HepG2 (cell line): ENCODE data around the gene CRHR1. TPM values are rescaled to one million over a fixed set of nuclear protein-coding genes. Genes with fewer than 3 reads are reported as not detected.

Experiments used
- ATM ChIP-seq: fragments of 450-650 bp; IDR thresholded peaks from 2 replicates; pipeline ENCODE4 v1.7.1; 2017; ENCODE audit warnings: mild to moderate bottlenecking, borderline replicate concordance
- CREB3 ChIP-seq: sonication (generic); formaldehyde crosslinking; IDR thresholded peaks from 2 replicates; pipeline ENCODE4 v1.5.0; 2020; ENCODE audit warnings: missing genetic modification reagents
- FOXM1 ChIP-seq: sonication (generic); formaldehyde crosslinking; IDR thresholded peaks from 2 replicates; pipeline ENCODE4 v1.5.0; 2020; ENCODE audit warnings: missing genetic modification reagents
- FOXO1 ChIP-seq: sonication (generic); formaldehyde crosslinking; IDR thresholded peaks from 2 replicates; pipeline ENCODE4 v1.4.0; 2020; ENCODE audit warnings: missing genetic modification reagents
- HNRNPL ChIP-seq: fragments of 200-400 bp; formaldehyde crosslinking; IDR thresholded peaks from 2 replicates; pipeline ENCODE4 v1.6.1; 2017; ENCODE audit warnings: mild to moderate bottlenecking, low read depth, low read length
- HNRNPLL ChIP-seq: fragments of 200-400 bp; formaldehyde crosslinking; IDR thresholded peaks from 2 replicates; pipeline ENCODE4 v1.6.1; 2017; ENCODE audit warnings: mild to moderate bottlenecking, low read depth, low read length; ENCODE audit not compliant: poor library complexity, severe bottlenecking
- ISX ChIP-seq: sonication (generic); formaldehyde crosslinking; conservative IDR thresholded peaks from 2 replicates; pipeline ENCODE4 v1.5.0; 2020; ENCODE audit warnings: missing genetic modification reagents
- NAIF1 ChIP-seq: sonication (generic); formaldehyde crosslinking; IDR thresholded peaks from 2 replicates; pipeline ENCODE4 v1.5.0; 2020; ENCODE audit warnings: mild to moderate bottlenecking, missing genetic modification reagents, borderline replicate concordance
- NRL ChIP-seq: sonication (generic); formaldehyde crosslinking; IDR thresholded peaks from 2 replicates; pipeline ENCODE4 v1.5.0; 2020; ENCODE audit warnings: missing genetic modification reagents, mild to moderate bottlenecking, moderate library complexity, borderline replicate concordance
- PCBP1 ChIP-seq: fragments of 200-400 bp; formaldehyde crosslinking; IDR thresholded peaks from 2 replicates; pipeline ENCODE4 v1.6.1; 2017; ENCODE audit warnings: mild to moderate bottlenecking, low read depth, low read length, borderline replicate concordance
- SMAD9 ChIP-seq: sonication (generic); formaldehyde crosslinking; IDR thresholded peaks from 2 replicates; pipeline ENCODE4 v1.5.1; 2020; ENCODE audit warnings: mild to moderate bottlenecking, missing genetic modification reagents
- SP140L ChIP-seq: sonication (generic); formaldehyde crosslinking; IDR thresholded peaks from 2 replicates; pipeline ENCODE4 v1.4.0; 2020; ENCODE audit warnings: missing genetic modification reagents, borderline replicate concordance
- SPEN ChIP-seq: sonication (generic); formaldehyde crosslinking; IDR thresholded peaks from 2 replicates; pipeline ENCODE4 v1.5.1; 2020; ENCODE audit warnings: low read depth, mild to moderate bottlenecking, missing genetic modification reagents
- TARDBP ChIP-seq: sonication (generic); formaldehyde crosslinking; IDR thresholded peaks from 2 replicates; pipeline ENCODE4 v1.8.0; 2022; ENCODE audit warnings: mild to moderate bottlenecking, missing genetic modification reagents
- TGIF2 ChIP-seq: IDR thresholded peaks from 2 replicates; pipeline ENCODE4 v1.6.1; 2016; ENCODE audit warnings: control low read depth, missing compliant biosample characterization
- ZC3H13 ChIP-seq: sonication (generic); formaldehyde crosslinking; IDR thresholded peaks from 2 replicates; pipeline ENCODE4 v1.8.1; 2023; ENCODE audit warnings: mild to moderate bottlenecking, missing genetic modification reagents, moderate library complexity
- ZFP37 ChIP-seq: sonication (generic); formaldehyde crosslinking; IDR thresholded peaks from 2 replicates; pipeline ENCODE4 v1.4.0; 2020; ENCODE audit warnings: missing genetic modification reagents, borderline replicate concordance
- ZKSCAN1 ChIP-seq: fragments of 150-350 bp; IDR thresholded peaks from 2 replicates; pipeline ENCODE4 v1.6.1; 2014; ENCODE audit warnings: low read length
- ZNF12 ChIP-seq: sonication (generic); formaldehyde crosslinking; IDR thresholded peaks from 2 replicates; pipeline ENCODE4 v1.5.0; 2020; ENCODE audit warnings: missing genetic modification reagents
- ZNF292 ChIP-seq: sonication (generic); formaldehyde crosslinking; IDR thresholded peaks from 2 replicates; pipeline ENCODE4 v1.8.1; 2022; ENCODE audit warnings: mild to moderate bottlenecking, low read depth, missing genetic modification reagents, borderline replicate concordance
- ZNF850 ChIP-seq: sonication (generic); formaldehyde crosslinking; conservative IDR thresholded peaks from 2 replicates; pipeline ENCODE4 v1.9.0; 2021; ENCODE audit warnings: mild to moderate bottlenecking, missing genetic modification reagents
- polyA plus RNA-seq, 8 experiments: library from polyadenylated mRNA; depleted of rRNA in 3 of 8; stranded (reverse) in 7 of 8; unstranded in 1 of 8; fragments of >200 nt; fragmentation: Illumina TruSeq in 4 of 8; extraction: Trizol in 4 of 8; gene quantifications; 2 replicates each; pipeline versions ENCODE4 v1.2.1 to v1.2.3, GENCODE V29; 2011 to 2016; ENCODE audit warnings: low read depth in 4 of 8, missing spikeins in 1 of 8, mixed read lengths in 1 of 8; ENCODE audit not compliant: insufficient read depth in 1 of 8
- total RNA-seq, 5 experiments: library from RNA; depleted of rRNA; stranded (reverse); fragments of >200 nt; fragmentation: Illumina TruSeq; extraction: Trizol; gene quantifications; 2 replicates each; pipeline ENCODE4 v1.2.3, GENCODE V29; 2016; ENCODE audit warnings: low read depth in 1 of 5
- TF ChIP-seq, protein P1 (sequence below): sonication (generic); formaldehyde crosslinking; IDR thresholded peaks from 2 replicates; pipeline ENCODE4 v1.4.0; 2020; ENCODE audit warnings: mild to moderate bottlenecking, low read depth, missing genetic modification reagents
- TF ChIP-seq, protein P2 (sequence below): sonication (generic); formaldehyde crosslinking; IDR thresholded peaks from 2 replicates; pipeline ENCODE4 v1.5.0; 2020; ENCODE audit warnings: missing genetic modification reagents
- TF ChIP-seq, protein P3 (sequence below): sonication (generic); formaldehyde crosslinking; IDR thresholded peaks from 2 replicates; pipeline ENCODE4 v1.4.0; 2020; ENCODE audit warnings: mild to moderate bottlenecking, missing genetic modification reagents

The CRHR1 gene
- total and polyA plus RNA-seq, 2 of the 13 experiments (the other 11 are each of a cell fraction or from before 2014, with no cell fraction given), result not detected

- TF ChIP-seq, protein P1, sequence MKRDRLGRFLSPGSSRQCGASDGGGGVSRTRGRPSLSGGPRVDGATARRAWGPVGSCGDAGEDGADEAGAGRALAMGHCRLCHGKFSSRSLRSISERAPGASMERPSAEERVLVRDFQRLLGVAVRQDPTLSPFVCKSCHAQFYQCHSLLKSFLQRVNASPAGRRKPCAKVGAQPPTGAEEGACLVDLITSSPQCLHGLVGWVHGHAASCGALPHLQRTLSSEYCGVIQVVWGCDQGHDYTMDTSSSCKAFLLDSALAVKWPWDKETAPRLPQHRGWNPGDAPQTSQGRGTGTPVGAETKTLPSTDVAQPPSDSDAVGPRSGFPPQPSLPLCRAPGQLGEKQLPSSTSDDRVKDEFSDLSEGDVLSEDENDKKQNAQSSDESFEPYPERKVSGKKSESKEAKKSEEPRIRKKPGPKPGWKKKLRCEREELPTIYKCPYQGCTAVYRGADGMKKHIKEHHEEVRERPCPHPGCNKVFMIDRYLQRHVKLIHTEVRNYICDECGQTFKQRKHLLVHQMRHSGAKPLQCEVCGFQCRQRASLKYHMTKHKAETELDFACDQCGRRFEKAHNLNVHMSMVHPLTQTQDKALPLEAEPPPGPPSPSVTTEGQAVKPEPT, result peak; percentile 89; the same call in 1 of the 2 replicates
- TF ChIP-seq HNRNPL (no peak), CREB3 (CRISPR knock-in tag) (peak; percentile 95; the same call in 1 of the 2 replicates), ISX (CRISPR knock-in tag) (0 out of 2 replicates have a peak, but pooled peaks have one; percentile 74), ZNF850 (CRISPR knock-in tag) (no peak), ATM (no peak), PCBP1 (no peak), NRL (CRISPR knock-in tag) (no peak), FOXM1 (CRISPR knock-in tag) (no peak), ZKSCAN1 (no peak), NAIF1 (no peak), SPEN (no peak), ZC3H13 (CRISPR knock-in tag) (no peak), ZNF292 (CRISPR knock-in tag) (no peak), HNRNPLL (no peak), FOXO1 (CRISPR knock-in tag) (no peak), SMAD9 (CRISPR knock-in tag) (no peak), TGIF2 (CRISPR knock-in tag) (peak; percentile 79), TARDBP (CRISPR knock-in tag) (no peak), SP140L (CRISPR knock-in tag) (peak; percentile 95; the same call in 1 of the 2 replicates), ZNF12 (peak; percentile 63; the same call in 1 of the 2 replicates), ZFP37 (peak; percentile 92; the same call in 1 of the 2 replicates)
- TF ChIP-seq, protein P2, sequence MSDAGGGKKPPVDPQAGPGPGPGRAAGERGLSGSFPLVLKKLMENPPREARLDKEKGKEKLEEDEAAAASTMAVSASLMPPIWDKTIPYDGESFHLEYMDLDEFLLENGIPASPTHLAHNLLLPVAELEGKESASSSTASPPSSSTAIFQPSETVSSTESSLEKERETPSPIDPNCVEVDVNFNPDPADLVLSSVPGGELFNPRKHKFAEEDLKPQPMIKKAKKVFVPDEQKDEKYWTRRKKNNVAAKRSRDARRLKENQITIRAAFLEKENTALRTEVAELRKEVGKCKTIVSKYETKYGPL (CRISPR knock-in tag), result peak; percentile 20; the same call in 1 of the 2 replicates
- TF ChIP-seq, protein P3, sequence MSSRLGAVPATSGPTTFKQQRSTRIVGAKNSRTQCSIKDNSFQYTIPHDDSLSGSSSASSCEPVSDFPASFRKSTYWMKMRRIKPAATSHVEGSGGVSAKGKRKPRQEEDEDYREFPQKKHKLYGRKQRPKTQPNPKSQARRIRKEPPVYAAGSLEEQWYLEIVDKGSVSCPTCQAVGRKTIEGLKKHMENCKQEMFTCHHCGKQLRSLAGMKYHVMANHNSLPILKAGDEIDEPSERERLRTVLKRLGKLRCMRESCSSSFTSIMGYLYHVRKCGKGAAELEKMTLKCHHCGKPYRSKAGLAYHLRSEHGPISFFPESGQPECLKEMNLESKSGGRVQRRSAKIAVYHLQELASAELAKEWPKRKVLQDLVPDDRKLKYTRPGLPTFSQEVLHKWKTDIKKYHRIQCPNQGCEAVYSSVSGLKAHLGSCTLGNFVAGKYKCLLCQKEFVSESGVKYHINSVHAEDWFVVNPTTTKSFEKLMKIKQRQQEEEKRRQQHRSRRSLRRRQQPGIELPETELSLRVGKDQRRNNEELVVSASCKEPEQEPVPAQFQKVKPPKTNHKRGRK (CRISPR knock-in tag), result no peak
Observed at GRCh38 chr17:45857977-45858708, 74.0 kb downstream of the CRHR1 start (continued).
